HEK293T (cell line): ENCODE measurements around the gene CREB3L1.
A peak's percentile ranks its signal among the peaks of the same experiment; 100 is the strongest.

Experiments used
- CTCF ChIA-PET: fragments of 350-600 bp; formaldehyde crosslinking; extraction: SDS; loops from one replicate; lab custom pipeline; 2021; ENCODE audit warnings: antibody characterized with exemption, inconsistent platforms; lab: Yijun Ruan, JAX
- POLR2A ChIA-PET: fragments of 350-600 bp; formaldehyde crosslinking; extraction: SDS; loops from one replicate; lab custom pipeline; 2020; ENCODE audit warnings: antibody characterized with exemption, inconsistent platforms; lab: Yijun Ruan, JAX
- DNase-seq: peaks from one replicate; pipeline ENCODE4 v3.0.0; 2012; ENCODE audit warnings: mixed read lengths; ENCODE audit errors: extremely low spot score
- ARNT ChIP-seq: fragments of 450-650 bp; IDR thresholded peaks from 2 replicates; pipeline ENCODE4 v1.6.1; 2017; ENCODE audit warnings: mild to moderate bottlenecking
- BHLHE40 ChIP-seq: fragments of 450-650 bp; IDR thresholded peaks from 2 replicates; pipeline ENCODE4 v1.6.1; 2016; ENCODE audit warnings: mild to moderate bottlenecking, moderate library complexity, borderline replicate concordance
- CTBP1 ChIP-seq: fragments of 450-650 bp; IDR thresholded peaks from 2 replicates; pipeline ENCODE4 v1.6.1; 2016; ENCODE audit warnings: borderline replicate concordance
- ELF4 ChIP-seq: fragments of 450-650 bp; IDR thresholded peaks from 2 replicates; pipeline ENCODE4 v1.6.1; 2017; ENCODE audit warnings: antibody characterized with exemption
- FOXA1 ChIP-seq: fragments of 450-650 bp; IDR thresholded peaks from 2 replicates; pipeline ENCODE4 v1.6.1; 2016; ENCODE audit warnings: mild to moderate bottlenecking
- FOXK2 ChIP-seq: fragments of 450-650 bp; IDR thresholded peaks from 2 replicates; pipeline ENCODE4 v1.6.1; 2016; ENCODE audit warnings: mild to moderate bottlenecking
- FOXM1 ChIP-seq: fragments of 450-650 bp; IDR thresholded peaks from 2 replicates; pipeline ENCODE4 v1.6.1; 2017; ENCODE audit warnings: mild to moderate bottlenecking, borderline replicate concordance
- HDGF ChIP-seq: fragments of 450-650 bp; IDR thresholded peaks from 2 replicates; pipeline ENCODE4 v1.6.1; 2017; ENCODE audit warnings: antibody characterized with exemption, borderline replicate concordance
- L3MBTL2 ChIP-seq: fragments of 450-650 bp; conservative IDR thresholded peaks from 2 replicates; pipeline ENCODE4 v1.6.1; 2016; ENCODE audit warnings: mild to moderate bottlenecking
- LEF1 ChIP-seq: fragments of 450-650 bp; IDR thresholded peaks from 2 replicates; pipeline ENCODE4 v1.6.1; 2017; ENCODE audit warnings: mild to moderate bottlenecking, borderline replicate concordance
- NFRKB ChIP-seq: fragments of 450-650 bp; IDR thresholded peaks from 2 replicates; pipeline ENCODE4 v1.6.1; 2016; ENCODE audit warnings: mild to moderate bottlenecking, moderate library complexity
- PKNOX1 ChIP-seq: fragments of 450-650 bp; IDR thresholded peaks from 2 replicates; pipeline ENCODE4 v1.6.1; 2016
- SP1 ChIP-seq: fragments of 450-650 bp; IDR thresholded peaks from 2 replicates; pipeline ENCODE4 v1.6.1; 2017
- SUZ12 ChIP-seq: fragments of 450-650 bp; IDR thresholded peaks from 2 replicates; pipeline ENCODE4 v1.6.1; 2016; ENCODE audit warnings: mild to moderate bottlenecking
- TARDBP ChIP-seq: fragments of 450-650 bp; IDR thresholded peaks from 2 replicates; pipeline ENCODE4 v1.6.1; 2016
- ZNF384 ChIP-seq: fragments of 450-650 bp; IDR thresholded peaks from 2 replicates; pipeline ENCODE4 v1.6.1; 2016

Gene CREB3L1

GRCh38 chr11:46236918-46237247 is 40.6 kb upstream of the CREB3L1 start:
- TF ChIP-seq CTBP1 (no peak), L3MBTL2 (no peak), FOXA1 (no peak), BHLHE40 (no peak), SP1 (no peak), HDGF (no peak), NFRKB (no peak), ZNF384 (no peak), TARDBP (no peak), FOXK2 (no peak), SUZ12 (no peak)
- POLR2A ChIA-PET = interaction anchor here (1.4 to 3.7 kb wide), 4 partner anchors 41 to 102 kb away, joined by 4 to 15 read pairs (median 7); partner anchors contain the start of gene CREB3L1
- CTCF ChIA-PET = no interaction called here
- DNase-seq = no peak

GRCh38 chr11:46237248-46238077 is 40.0 kb upstream of the CREB3L1 start:
- TF ChIP-seq L3MBTL2 (peak; percentile 74), PKNOX1 (no peak), BHLHE40 (no peak)
- POLR2A ChIA-PET = interaction anchor here (0.9 to 6.9 kb wide), 17 partner anchors 9 to 356 kb away, joined by 3 to 68 read pairs (median 4); partner anchors contain the start of genes AMBRA1, CREB3L1 and PHF21A
- DNase-seq = peak; percentile 58
- CTCF ChIA-PET = interaction anchor here (0.6 to 1.1 kb wide), 4 partner anchors 28 to 258 kb away, joined by 3 to 4 read pairs (median 3); partner anchors contain the start of gene CREB3L1

GRCh38 chr11:46238078-46238966 is 39.1 kb upstream of the CREB3L1 start:
- peak; percentile 63 for DNase-seq
- no peak for TF ChIP-seq FOXK2
- CTCF ChIA-PET = interaction anchor here (0.6 to 2.2 kb wide), 11 partner anchors 22 to 258 kb away, joined by 3 to 22 read pairs (median 3); partner anchors contain the start of genes CHRM4 and CREB3L1
- POLR2A ChIA-PET = interaction anchor here (0.9 to 6.9 kb wide), 24 partner anchors 10 to 356 kb away, joined by 3 to 68 read pairs (median 4); partner anchors contain the start of genes AMBRA1, CREB3L1 and PHF21A

- peak; percentile 25; the same call in 1 of the 2 replicates for TF ChIP-seq PKNOX1
- TF ChIP-seq CTBP1 = peak; percentile 43; the same call in 1 of the 2 replicates
- no peak for TF ChIP-seq FOXA1
- TF ChIP-seq FOXK2 = no peak
- TF ChIP-seq BHLHE40 = no peak
- TF ChIP-seq NFRKB = no peak
- no peak for TF ChIP-seq L3MBTL2
- CTCF ChIA-PET = interaction anchor here (0.6 to 2.2 kb wide), 20 partner anchors 19 to 153 kb away, joined by 3 to 22 read pairs (median 3); partner anchors contain the start of genes CHRM4 and CREB3L1
- POLR2A ChIA-PET = interaction anchor here (0.9 to 6.9 kb wide), 19 partner anchors 10 to 122 kb away, joined by 3 to 68 read pairs (median 4); partner anchors contain the start of gene PHF21A
- peak; percentile 85 for DNase-seq
Measured at GRCh38 chr11:46238967-46239800, 38.3 kb upstream of the CREB3L1 start.

GRCh38 chr11:46239801-46240061 is 37.7 kb upstream of the CREB3L1 start:
- ChIA-PET POLR2A (interaction anchor here (0.7 to 6.9 kb wide), 14 partner anchors 9 to 126 kb away, joined by 3 to 68 read pairs (median 4); partner anchors contain the start of genes CREB3L1 and PHF21A), CTCF (interaction anchor here (0.6 to 2.2 kb wide), 18 partner anchors 18 to 261 kb away, joined by 3 to 22 read pairs (median 4); partner anchors contain the start of gene CREB3L1)
- no peak for TF ChIP-seq ZNF384
- TF ChIP-seq TARDBP = no peak
- TF ChIP-seq NFRKB = no peak
- no peak for TF ChIP-seq PKNOX1
- no peak for TF ChIP-seq FOXM1
- no peak for TF ChIP-seq ELF4
- TF ChIP-seq SUZ12 = no peak
- TF ChIP-seq SP1 = no peak
- TF ChIP-seq BHLHE40 = no peak
- no peak for TF ChIP-seq FOXK2
- TF ChIP-seq L3MBTL2 = no peak
- no peak for TF ChIP-seq LEF1
- no peak for TF ChIP-seq ARNT
- TF ChIP-seq CTBP1 = no peak
- no peak for TF ChIP-seq FOXA1
- TF ChIP-seq HDGF = no peak
- no peak for DNase-seq
